ENCODE data around the gene ATXN1. TPM values are rescaled to one million over a fixed set of nuclear protein-coding genes. Genes with fewer than 3 reads are reported as not detected.

The ATXN1 gene
- total RNA-seq, 4 donors from 2014 or later = 24.9 to 48.0 (median 36.8) TPM

DNA sequence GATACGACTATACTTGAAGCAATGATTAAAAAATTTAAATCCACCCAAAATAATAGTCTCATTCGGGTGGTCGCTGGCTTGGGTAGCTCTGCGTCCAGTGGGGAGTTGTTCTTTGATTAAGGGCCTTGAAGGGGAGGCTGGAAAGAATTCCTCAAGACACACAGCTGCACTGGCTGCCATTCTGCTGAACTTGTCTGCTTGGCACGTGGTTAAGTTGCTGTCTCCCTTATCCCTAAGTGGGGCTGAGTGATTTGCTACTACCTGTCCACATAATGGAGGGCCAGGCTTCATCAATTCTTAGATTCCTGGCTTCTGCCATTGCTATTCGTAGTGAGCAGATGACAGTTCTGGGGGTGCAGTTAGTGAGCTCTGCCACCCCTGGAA is 424.4 kb downstream of the ATXN1 start:
- WGBS, 2 donors = 55 to 71% methylated on average over 6 of the region's 6 CpGs
- TF ChIP-seq, protein P1, sequence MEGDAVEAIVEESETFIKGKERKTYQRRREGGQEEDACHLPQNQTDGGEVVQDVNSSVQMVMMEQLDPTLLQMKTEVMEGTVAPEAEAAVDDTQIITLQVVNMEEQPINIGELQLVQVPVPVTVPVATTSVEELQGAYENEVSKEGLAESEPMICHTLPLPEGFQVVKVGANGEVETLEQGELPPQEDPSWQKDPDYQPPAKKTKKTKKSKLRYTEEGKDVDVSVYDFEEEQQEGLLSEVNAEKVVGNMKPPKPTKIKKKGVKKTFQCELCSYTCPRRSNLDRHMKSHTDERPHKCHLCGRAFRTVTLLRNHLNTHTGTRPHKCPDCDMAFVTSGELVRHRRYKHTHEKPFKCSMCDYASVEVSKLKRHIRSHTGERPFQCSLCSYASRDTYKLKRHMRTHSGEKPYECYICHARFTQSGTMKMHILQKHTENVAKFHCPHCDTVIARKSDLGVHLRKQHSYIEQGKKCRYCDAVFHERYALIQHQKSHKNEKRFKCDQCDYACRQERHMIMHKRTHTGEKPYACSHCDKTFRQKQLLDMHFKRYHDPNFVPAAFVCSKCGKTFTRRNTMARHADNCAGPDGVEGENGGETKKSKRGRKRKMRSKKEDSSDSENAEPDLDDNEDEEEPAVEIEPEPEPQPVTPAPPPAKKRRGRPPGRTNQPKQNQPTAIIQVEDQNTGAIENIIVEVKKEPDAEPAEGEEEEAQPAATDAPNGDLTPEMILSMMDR (IDR thresholded peaks at IDR 0.05) = no peak
- TF ChIP-seq POLR2A (IDR thresholded peaks at IDR 0.05) (no peak), EP300 (IDR thresholded peaks at IDR 0.05) (no peak)
- Histone ChIP-seq H3K36me3 (no peaks in the 10 kb centered on the region), H3K4me1 (peaks cover 0 to 53% (median 20%) of the 10 kb centered on the region in 4 donors), H3K27me3 (no peaks in the 10 kb centered on the region), H3K27ac (no peak overlapping the region), H3K4me3 (no peak overlapping the region), H3K9me3 (no peaks in the 10 kb centered on the region)
- DNase-seq (ENCODE audit: low spot score in 2 of 2) = no peak

DNA sequence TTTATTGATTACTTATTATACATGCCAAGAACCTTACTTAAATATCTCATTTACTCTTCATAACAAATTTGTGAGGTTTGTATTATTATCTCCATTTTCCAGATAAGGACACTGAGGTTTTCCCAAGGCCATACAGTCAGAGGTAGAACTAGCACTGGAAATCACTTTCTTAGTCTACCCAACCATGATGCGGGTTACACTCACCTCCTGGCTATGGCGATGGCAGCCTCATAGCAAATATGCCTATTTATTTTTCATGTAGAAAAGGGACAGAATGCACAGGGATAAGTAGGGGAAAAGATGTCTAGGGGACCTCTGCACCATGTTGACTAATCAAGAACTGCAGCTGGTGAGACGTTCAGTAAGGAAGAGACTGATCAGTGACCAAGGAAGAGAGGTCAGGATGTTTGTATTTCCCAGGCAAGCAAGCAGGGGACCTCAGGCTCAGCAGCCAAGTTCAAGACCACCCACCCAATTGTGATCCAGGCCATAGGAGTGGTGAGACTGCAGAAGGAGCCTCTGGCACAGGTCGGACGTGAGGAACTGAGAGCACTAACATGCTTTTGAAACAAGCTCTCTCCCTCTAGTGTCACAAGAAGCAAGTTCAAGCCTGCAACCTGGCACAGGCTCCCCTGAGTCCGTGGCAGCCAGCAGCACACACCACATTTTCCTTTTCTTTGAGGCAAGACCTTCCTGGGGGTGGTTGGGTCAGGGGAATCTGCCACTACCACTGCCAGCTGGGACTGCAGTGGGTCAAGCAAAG is 425.0 kb downstream of the ATXN1 start:
- Histone ChIP-seq H3K4me3 (no peak overlapping the region), H3K4me1 (peaks cover 0 to 60% (median 23%) of the 10 kb centered on the region in 4 donors), H3K27ac (no peak overlapping the region), H3K27me3 (no peaks in the 10 kb centered on the region), H3K36me3 (no peaks in the 10 kb centered on the region), H3K9me3 (no peaks in the 10 kb centered on the region)
- TF ChIP-seq EP300 (IDR thresholded peaks at IDR 0.05) (no peak), POLR2A (IDR thresholded peaks at IDR 0.05) (no peak)
- TF ChIP-seq, protein P1 (IDR thresholded peaks at IDR 0.05) = no peak
- DNase-seq (ENCODE audit: low spot score in 2 of 2) = no peak
- WGBS, 2 donors = 77 to 79% methylated on average over 6 of the region's 6 CpGs

DNA sequence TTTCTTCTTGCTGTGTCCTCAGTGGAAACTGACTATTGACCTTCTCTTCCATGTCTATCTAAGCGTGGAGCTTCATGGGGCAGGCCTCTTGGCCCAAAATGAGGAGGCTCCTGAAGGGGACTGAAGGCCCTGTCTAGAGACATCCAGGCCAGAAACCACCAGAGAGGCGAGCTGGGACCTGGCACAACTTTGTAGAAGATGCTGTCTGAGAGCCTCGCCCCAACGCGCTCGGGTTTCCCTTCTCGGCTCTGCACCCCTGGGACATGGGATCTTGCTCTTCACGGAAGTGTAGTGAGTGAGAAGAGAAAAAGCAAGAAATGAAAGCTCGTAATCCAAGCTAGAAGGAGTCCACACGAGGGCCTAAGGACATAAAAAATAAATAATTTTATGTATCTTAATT is 426.1 kb downstream of the ATXN1 start:
- Histone ChIP-seq H3K9me3 (no peaks in the 10 kb centered on the region), H3K27ac (peak overlapping the region in 1 of 4 donors; percentile 8), H3K36me3 (no peaks in the 10 kb centered on the region), H3K27me3 (no peaks in the 10 kb centered on the region), H3K4me1 (peaks cover 0 to 63% (median 24%) of the 10 kb centered on the region in 4 donors), H3K4me3 (no peak overlapping the region)
- TF ChIP-seq EP300 (IDR thresholded peaks at IDR 0.05) (no peak), POLR2A (IDR thresholded peaks at IDR 0.05) (no peak)
- TF ChIP-seq, protein P1 (IDR thresholded peaks at IDR 0.05) = no peak
- 83 to 85% methylated on average over 10 of the region's 10 CpGs for WGBS, 2 donors
- no peak for DNase-seq (ENCODE audit: low spot score in 2 of 2)

DNA sequence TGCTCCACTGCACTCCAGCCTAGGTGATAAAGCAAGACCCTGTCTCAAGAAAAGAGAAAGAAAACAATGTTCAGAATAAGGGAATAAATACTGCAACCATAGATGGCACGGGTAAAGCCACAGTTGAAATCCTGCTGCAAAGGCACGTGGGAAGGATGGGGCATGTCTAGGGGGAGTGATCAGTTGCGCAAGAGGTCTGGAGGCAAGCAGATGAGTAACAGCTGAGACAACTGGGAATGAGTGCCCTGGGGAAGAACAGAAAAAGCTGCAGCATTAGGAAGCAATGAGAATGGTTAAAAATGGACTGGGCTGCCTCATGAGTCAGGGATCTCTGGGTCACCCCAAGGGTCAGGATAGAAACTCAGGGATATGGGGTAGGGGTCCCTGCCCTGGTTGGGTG is 426.6 kb downstream of the ATXN1 start:
- Histone ChIP-seq H3K4me1 (peaks cover 0 to 63% (median 24%) of the 10 kb centered on the region in 4 donors), H3K36me3 (no peaks in the 10 kb centered on the region), H3K4me3 (no peak overlapping the region), H3K9me3 (no peaks in the 10 kb centered on the region), H3K27me3 (no peaks in the 10 kb centered on the region), H3K27ac (peak overlapping the region in 1 of 4 donors; percentile 8)
- peak; percentile 62 to 82 for DNase-seq (ENCODE audit: low spot score in 2 of 2)
- WGBS, 2 donors = 52 to 57% methylated on average over 3 of the region's 3 CpGs
- no peak for TF ChIP-seq POLR2A (IDR thresholded peaks at IDR 0.05)
- peak; percentile 21 to 92 for TF ChIP-seq EP300 (IDR thresholded peaks at IDR 0.05)

DNA sequence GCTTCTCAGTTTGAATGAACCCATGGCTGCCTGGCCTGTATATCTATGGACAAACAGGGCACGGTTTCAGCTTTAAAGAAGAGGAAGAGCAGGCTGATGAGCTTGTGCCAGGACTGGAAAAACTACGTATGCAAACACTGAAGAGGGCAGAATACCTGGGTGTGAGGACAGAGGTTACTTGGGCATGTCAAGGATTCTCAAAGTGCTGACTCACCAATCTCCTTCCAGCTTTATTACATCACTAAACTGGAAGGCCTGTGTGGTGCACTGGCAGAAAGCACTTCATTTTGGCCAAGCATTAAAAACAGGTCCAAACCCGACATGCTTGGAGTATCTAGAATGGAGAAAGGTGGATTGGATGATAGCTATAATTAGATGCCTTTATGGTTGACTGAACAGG is 427.7 kb downstream of the ATXN1 start:
- 82 to 88% methylated on average over 3 of the region's 3 CpGs for WGBS, 2 donors

More for the DNA sequence above, 427.7 kb downstream of the ATXN1 start:
- no peak for DNase-seq (ENCODE audit: low spot score in 2 of 2)
- H3K36me3 ChIP-seq = no peaks in the 10 kb centered on the region
- TF ChIP-seq POLR2A (IDR thresholded peaks at IDR 0.05) = no peak
- TF ChIP-seq, protein P1 (IDR thresholded peaks at IDR 0.05) = no peak
- TF ChIP-seq EP300 (IDR thresholded peaks at IDR 0.05) = no peak
- H3K27me3 ChIP-seq = no peaks in the 10 kb centered on the region
- H3K9me3 ChIP-seq = no peaks in the 10 kb centered on the region
- no peak overlapping the region for H3K4me3 ChIP-seq
- no peak overlapping the region for H3K27ac ChIP-seq
- peaks cover 0 to 53% (median 19%) of the 10 kb centered on the region in 4 donors for H3K4me1 ChIP-seq
